K562 (cell line): ENCODE results near the gene RAPGEF5. TPM values are rescaled to one million over a fixed set of nuclear protein-coding genes. Genes with fewer than 3 reads are reported as not detected.

Source experiments
- ATAC-seq: fragments of 200-7000 bp; cut with Tn5 transposase; 3 replicates; pipeline ENCODE4 v1.9.1; 2020; ENCODE audit warnings: moderate library complexity
- BruUV-seq: library from RNA; stranded (reverse); fragments of 400-500 nt; replicated peaks from 2 replicates; lab custom pipeline; 2021; lab: Mats Ljungman, UMichigan
- CTCF ChIA-PET: fragments of 300-600 bp; formaldehyde crosslinking; extraction: SDS; loops from one replicate; lab custom pipeline; 2021; ENCODE audit warnings: low intra/inter-chr PET ratio; lab: Yijun Ruan, JAX
- POLR2A ChIA-PET: fragments of 300-600, 350-650 bp; sonication (Branson Sonifier 250); formaldehyde crosslinking; extraction: SDS; loops from one replicate; lab custom pipeline; 2021; ENCODE audit warnings: antibody characterized with exemption, inconsistent platforms; lab: Yijun Ruan, JAX
- DNase-seq, 4 experiments: peaks; one replicate each; pipeline versions ENCODE4 v3.0.0 to v3.0.0-alpha.2; 2011 to 2018; ENCODE audit warnings: low spot score in 3 of 4, mixed read lengths in 3 of 4; ENCODE audit errors: extremely low read depth in 1 of 4
- FAIRE-seq: peaks from 2 replicates; lab custom pipeline; 2011; peaks lifted over from hg19 to GRCh38; lab: Jason Lieb, UNC
- H2AFZ ChIP-seq: 2 replicates; pipeline ENCODE4 v1.6.0; 2011; ENCODE audit warnings: low read depth, low read length, control low read depth, inconsistent platforms
- H3K27ac ChIP-seq: fragments of 200-600 bp; 3 replicates; pipeline ENCODE4 v1.8.0; 2011; ENCODE audit warnings: low read depth, mild to moderate bottlenecking, control low read depth, inconsistent platforms, low read length, moderate library complexity, mixed read lengths; ENCODE audit errors: extremely low read depth
- H3K27me3 ChIP-seq, 2 experiments: fragments of 300-600 bp in 1 of 2; 2 replicates in 1 of 2; 3 replicates in 1 of 2; pipeline versions ENCODE4 v1.6.0 to v1.8.0; 2011; ENCODE audit warnings: inconsistent platforms in 2 of 2, low read length in 2 of 2, mild to moderate bottlenecking in 1 of 2, mixed read lengths in 1 of 2, moderate library complexity in 1 of 2; ENCODE audit not compliant: control insufficient read depth in 2 of 2, insufficient read depth in 2 of 2
- H3K36me3 ChIP-seq: fragments of 300-600 bp; 3 replicates; pipeline ENCODE4 v1.8.0; 2011; ENCODE audit warnings: mild to moderate bottlenecking, low read length, inconsistent platforms; ENCODE audit not compliant: control insufficient read depth, insufficient read depth
- H3K4me1 ChIP-seq, 2 experiments: fragments of 200-600 bp in 1 of 2; replicated peaks in 1 of 2; 2 replicates in 1 of 2; 3 replicates in 1 of 2; pipeline versions ENCODE4 v1.5.1 to v1.8.0; 2011; ENCODE audit warnings: inconsistent platforms in 2 of 2, low read length in 2 of 2, mild to moderate bottlenecking in 1 of 2, mixed read lengths in 1 of 2, moderate library complexity in 1 of 2; ENCODE audit not compliant: control insufficient read depth in 2 of 2, insufficient read depth in 2 of 2
- H3K4me2 ChIP-seq: 2 replicates; pipeline ENCODE4 v1.6.1; 2011; ENCODE audit warnings: low read length, control low read depth, inconsistent platforms, mixed read lengths; ENCODE audit not compliant: insufficient read depth
- H3K4me3 ChIP-seq: fragments of 200-600 bp; sonication (generic), shearing (Covaris generic); 2 replicates; pipeline ENCODE4 v1.5.1; 2016; ENCODE audit warnings: control low read depth, inconsistent platforms
- H3K79me2 ChIP-seq: fragments of 200-600 bp; 3 replicates; pipeline ENCODE4 v1.8.0; 2011; ENCODE audit warnings: low read length, inconsistent platforms; ENCODE audit not compliant: control insufficient read depth, insufficient read depth
- H3K9ac ChIP-seq, 2 experiments: 2 replicates each; pipeline versions ENCODE4 v1.6.0 to v1.6.1; 2011; ENCODE audit warnings: low read depth in 2 of 2, low read length in 2 of 2, control low read depth in 1 of 2, inconsistent platforms in 1 of 2, mild to moderate bottlenecking in 1 of 2, mixed read lengths in 1 of 2; ENCODE audit not compliant: insufficient read depth in 1 of 2
- H3K9me1 ChIP-seq: one replicate; pipeline ENCODE4 v1.6.0; 2011; ENCODE audit warnings: inconsistent platforms, mild to moderate bottlenecking, low read length, moderate library complexity; ENCODE audit not compliant: control insufficient read depth, insufficient read depth
- H3K9me3 ChIP-seq: replicated peaks from 2 replicates; pipeline ENCODE4 v1.5.1; 2011; ENCODE audit warnings: low read depth, low read length, inconsistent platforms; ENCODE audit not compliant: control insufficient read depth, insufficient read depth
- H4K20me1 ChIP-seq: replicated peaks from 2 replicates; pipeline ENCODE4 v1.6.1; 2011; ENCODE audit warnings: low read length, inconsistent platforms, mixed read lengths; ENCODE audit not compliant: control insufficient read depth, insufficient read depth
- ATF6 ChIP-seq: sonication (generic); formaldehyde crosslinking; IDR thresholded peaks from 2 replicates; pipeline ENCODE4 v1.4.0; 2020; ENCODE audit warnings: mild to moderate bottlenecking, missing genetic modification reagents
- FOXJ2 ChIP-seq: fragments of 200-800 bp; sonication (Bioruptor generic); IDR thresholded peaks from 2 replicates; pipeline ENCODE4 v1.6.1; 2016; ENCODE audit warnings: missing genetic modification characterization, missing compliant biosample characterization
- FOXO4 ChIP-seq: fragments of 450-650 bp; formaldehyde crosslinking; IDR thresholded peaks from 2 replicates; pipeline ENCODE4 v1.4.0; 2020; ENCODE audit warnings: mild to moderate bottlenecking, moderate library complexity
- GMEB1 ChIP-seq: fragments of 250-450 bp; sonication (Bioruptor Pico); IDR thresholded peaks from 2 replicates; pipeline ENCODE4 v1.4.0; 2020; ENCODE audit warnings: mild to moderate bottlenecking
- KDM1A ChIP-seq, 2 experiments: fragments of 450-650 bp; IDR thresholded peaks; 2 replicates each; pipeline ENCODE4 v1.6.1; 2016; ENCODE audit warnings: mild to moderate bottlenecking in 2 of 2
- KLF16 ChIP-seq: IDR thresholded peaks from 2 replicates; pipeline ENCODE4 v1.6.1; 2016; ENCODE audit warnings: antibody characterized with exemption
- MECOM ChIP-seq: fragments of 250-450 bp; sonication (Bioruptor Pico); IDR thresholded peaks from 2 replicates; pipeline ENCODE4 v1.8.0; 2022; ENCODE audit warnings: inconsistent platforms
- ZC3H4 ChIP-seq: sonication (generic); formaldehyde crosslinking; IDR thresholded peaks from 2 replicates; pipeline ENCODE4 v1.9.0; 2021; ENCODE audit warnings: missing genetic modification reagents, borderline replicate concordance
- ZNF124 ChIP-seq: sonication (generic); formaldehyde crosslinking; IDR thresholded peaks from 2 replicates; pipeline ENCODE4 v1.8.1; 2022; ENCODE audit warnings: missing genetic modification reagents
- ZNF134 ChIP-seq: fragments of 250-450 bp; sonication (Bioruptor Pico); conservative IDR thresholded peaks from 2 replicates; pipeline ENCODE4 v1.4.0; 2020
- ZNF232 ChIP-seq: sonication (generic); formaldehyde crosslinking; IDR thresholded peaks from 2 replicates; pipeline ENCODE4 v1.8.0; 2022; ENCODE audit warnings: mild to moderate bottlenecking, missing genetic modification reagents
- ZNF75A ChIP-seq: fragments of 450-650 bp; formaldehyde crosslinking; IDR thresholded peaks from 2 replicates; pipeline ENCODE4 v1.4.0; 2020; ENCODE audit warnings: mild to moderate bottlenecking
- WGBS: fragments of 100-300 bp; shearing (Covaris generic); methylation state at CpG from one replicate; pipeline ENCODE4 v1.1.6; 2016; ENCODE audit warnings: low coverage, mixed read lengths; ENCODE audit not compliant: insufficient coverage; ENCODE audit errors: missing lambda C conversion rate; 5-methylcytosine and 5-hydroxymethylcytosine counted together
- in situ Hi-C: fragments of 300-500 bp; cut with MboI; formaldehyde crosslinking; loops from 4 replicates; pipeline ENCODE4 v1.15.0; 2018; ENCODE audit warnings: inconsistent platforms, mixed read lengths
- intact Hi-C: fragments of 100-400 bp; cut with micrococcal nuclease; formaldehyde crosslinking; loops from 2 replicates; pipeline ENCODE4 v1.14.2; 2022
- polyA plus RNA-seq, 8 experiments: library from polyadenylated mRNA; depleted of rRNA in 4 of 8; stranded (reverse) in 5 of 8; unstranded in 3 of 8; fragments of >200 nt; fragmentation: Nextera tagmentation in 2 of 8; fragmentation: Illumina TruSeq in 1 of 8; extraction: Ambion mirVana in 2 of 8; extraction: Trizol in 1 of 8; gene quantifications; 2 replicates each; pipeline versions ENCODE4 v1.2.1 to v1.2.3, GENCODE V29; 2011 to 2014; ENCODE audit warnings: inconsistent platforms in 1 of 8, missing spikeins in 1 of 8
- total RNA-seq, 7 experiments: library from RNA; depleted of rRNA in 6 of 7; stranded (reverse); fragments of >200 nt in 6 of 7; fragmentation: Illumina TruSeq in 2 of 7; extraction: Trizol in 2 of 7; gene quantifications; 2 replicates each; pipeline versions ENCODE4 v1.2.1 to v1.2.3, GENCODE V29; 2011 to 2021; ENCODE audit warnings: low replicate concordance in 1 of 7

RAPGEF5 gene
- total and polyA plus RNA-seq, 9 of the 15 experiments (the other 6 are each of a cell fraction or from before 2014, with no cell fraction given) = 0.39 to 2.0 (median 1.1) TPM

GRCh38 chr7:22318376-22318775 is 38.6 kb downstream of the RAPGEF5 start:
- no peaks in the 10 kb centered on the region for H3K9me3 ChIP-seq
- H3K4me1 ChIP-seq = peaks cover 4 to 15% of the 10 kb centered on the region in 2 experiments; a peak in 3 of 5 replicates
- intact Hi-C loops (no loop called here), in situ Hi-C loops (no loop called here)
- no peaks in the 10 kb centered on the region for H3K79me2 ChIP-seq
- no peak for FAIRE-seq
- no peaks in the 10 kb centered on the region for H3K36me3 ChIP-seq
- WGBS = 60% methylated on average over 4 of the region's 4 CpGs
- BruUV-seq = no TSS peak
- ChIA-PET POLR2A (interaction anchor here (0.7 kb wide), 1 partner anchor 26 kb away, joined by 3 read pairs; no protein-coding TSS in a partner anchor), CTCF (no interaction called here)
- H3K4me2 ChIP-seq = no peak overlapping the region
- no peak overlapping the region for H3K27ac ChIP-seq
- no peak overlapping the region for H3K9ac ChIP-seq
- ATAC-seq = no peak
- TF ChIP-seq FOXO4 (CRISPR knock-in tag) (no peak), ZC3H4 (CRISPR knock-in tag) (no peak)
- H3K9me1 ChIP-seq = no peaks in the 10 kb centered on the region
- no peak overlapping the region for H3K4me3 ChIP-seq
- H4K20me1 ChIP-seq = no peaks in the 10 kb centered on the region
- DNase-seq = no peak
- no peak overlapping the region for H2AFZ ChIP-seq
- no peaks in the 10 kb centered on the region for H3K27me3 ChIP-seq

GRCh38 chr7:22317632-22318031 is 39.3 kb downstream of the RAPGEF5 start:
- H3K4me1 ChIP-seq = peaks cover 4 to 15% of the 10 kb centered on the region in 2 experiments; a peak in 3 of 5 replicates
- no peak overlapping the region for H3K4me3 ChIP-seq
- no peak overlapping the region for H2AFZ ChIP-seq
- peak; percentile 87 for FAIRE-seq
- DNase-seq = peak in 3 of 4 experiments; percentile 22 to 61 (median 50)
- BruUV-seq = no TSS peak
- no peaks in the 10 kb centered on the region for H3K9me1 ChIP-seq
- in situ Hi-C loops = no loop called here
- peak; percentile 71 for ATAC-seq
- H3K79me2 ChIP-seq = no peaks in the 10 kb centered on the region
- ChIA-PET POLR2A (interaction anchor here (0.7 kb wide), 1 partner anchor 13 kb away, joined by 4 read pairs; no protein-coding TSS in a partner anchor), CTCF (no interaction called here)
- H3K27ac ChIP-seq = no peak overlapping the region
- no peaks in the 10 kb centered on the region for H4K20me1 ChIP-seq
- H3K9ac ChIP-seq = no peak overlapping the region
- WGBS = 45% methylated on average over 4 of the region's 4 CpGs
- no peaks in the 10 kb centered on the region for H3K36me3 ChIP-seq
- no peaks in the 10 kb centered on the region for H3K9me3 ChIP-seq
- no peaks in the 10 kb centered on the region for H3K27me3 ChIP-seq
- intact Hi-C loops = no loop called here
- no peak overlapping the region for H3K4me2 ChIP-seq
- TF ChIP-seq ZNF124 (CRISPR knock-in tag) (no peak), ATF6 (no peak), KLF16 (0 out of 2 replicates have a peak, but pooled peaks have one; percentile 13), GMEB1 (CRISPR knock-in tag) (no peak), ZNF134 (no peak), ZNF232 (CRISPR knock-in tag) (no peak), MECOM (peak; percentile 64), FOXJ2 (tag) (no peak), KDM1A (IDR thresholded peaks at IDR 0.05) (peak; percentile 13 to 55; a peak in 3 of 4 replicates), ZNF75A (CRISPR knock-in tag) (no peak)
